IPS-18a (cell line): ENCODE results near the gene ACTN2.

Experiments
- H3K27ac ChIP-seq: one replicate; pipeline ENCODE4 v1.5.1; 2013; ENCODE audit warnings: low read length
- H3K27me3 ChIP-seq: one replicate; pipeline ENCODE4 v1.6.1; 2013; ENCODE audit warnings: mild to moderate bottlenecking, low read length; ENCODE audit not compliant: control insufficient read depth, insufficient read depth
- H3K36me3 ChIP-seq: one replicate; pipeline ENCODE4 v1.6.1; 2013; ENCODE audit warnings: low read depth, low read length; ENCODE audit not compliant: control insufficient read depth
- H3K4me1 ChIP-seq: one replicate; pipeline ENCODE4 v1.6.1; 2013; ENCODE audit warnings: low read depth, low read length; ENCODE audit not compliant: control insufficient read depth
- H3K4me3 ChIP-seq: one replicate; pipeline ENCODE4 v1.5.1; 2013; ENCODE audit warnings: low read length
- H3K9ac ChIP-seq: one replicate; pipeline ENCODE4 v1.6.1; 2013; ENCODE audit warnings: mild to moderate bottlenecking, low read length, moderate library complexity
- H3K9me3 ChIP-seq: one replicate; pipeline ENCODE4 v1.6.1; 2013; ENCODE audit warnings: low read depth, low read length; ENCODE audit not compliant: control insufficient read depth

Gene ACTN2

DNA sequence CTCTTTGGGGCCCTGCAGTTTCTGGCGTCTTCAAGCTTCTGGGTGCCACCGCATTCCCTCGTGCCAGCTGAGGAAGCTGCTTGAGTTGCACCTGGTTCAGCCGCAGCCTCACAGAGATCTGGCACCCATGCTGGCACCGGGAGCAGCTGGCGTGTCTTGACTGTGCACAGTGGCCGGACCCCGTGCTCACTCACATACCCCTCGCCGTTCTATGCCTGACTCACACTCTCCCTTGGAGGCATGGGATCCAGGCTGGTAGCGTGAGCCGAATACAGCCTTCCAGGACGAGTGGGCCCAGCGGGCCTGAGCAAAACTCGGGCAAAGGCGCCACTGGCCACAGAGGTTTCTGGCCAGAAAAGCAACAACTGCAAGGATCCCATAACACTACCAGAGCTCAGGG is 100.2 kb downstream of the ACTN2 start:
- peaks cover 4% of the 10 kb centered on the region for H3K27me3 ChIP-seq

DNA sequence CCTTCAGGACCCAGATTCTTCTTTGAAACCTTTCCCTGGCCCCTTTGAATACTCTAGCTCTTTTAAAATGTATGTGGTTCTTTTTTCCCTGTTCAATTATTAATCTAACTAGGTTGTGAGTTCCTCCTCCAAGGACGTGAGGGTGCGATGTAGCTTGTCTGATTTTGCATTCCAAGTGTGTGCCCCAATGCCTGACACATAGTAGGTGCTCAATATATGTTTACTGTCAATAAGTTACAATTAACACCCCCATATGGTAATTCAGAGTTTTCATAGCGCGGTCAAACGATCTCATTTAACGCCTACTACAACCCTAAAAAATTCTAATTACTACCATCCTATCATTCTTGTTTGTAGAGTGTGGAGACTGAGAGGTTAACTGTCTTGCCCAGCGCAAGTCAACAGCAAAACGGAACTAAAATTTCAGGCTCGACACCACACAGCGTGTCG is 108.3 kb downstream of the ACTN2 start:
- H3K27ac ChIP-seq = no peak overlapping the region
- H3K36me3 ChIP-seq = no peaks in the 10 kb centered on the region
- H3K4me1 ChIP-seq = peaks cover 8% of the 10 kb centered on the region
- no peaks in the 10 kb centered on the region for H3K9me3 ChIP-seq
- H3K4me3 ChIP-seq = peak overlapping the region; percentile 95
- peak overlapping the region; percentile 72 for H3K9ac ChIP-seq
- peaks cover 21% of the 10 kb centered on the region for H3K27me3 ChIP-seq

More for the DNA sequence above, 100.2 kb downstream of the ACTN2 start:
- H3K9ac ChIP-seq = no peak overlapping the region
- H3K36me3 ChIP-seq = no peaks in the 10 kb centered on the region
- no peaks in the 10 kb centered on the region for H3K4me1 ChIP-seq
- no peak overlapping the region for H3K27ac ChIP-seq
- no peak overlapping the region for H3K4me3 ChIP-seq
- no peaks in the 10 kb centered on the region for H3K9me3 ChIP-seq

DNA sequence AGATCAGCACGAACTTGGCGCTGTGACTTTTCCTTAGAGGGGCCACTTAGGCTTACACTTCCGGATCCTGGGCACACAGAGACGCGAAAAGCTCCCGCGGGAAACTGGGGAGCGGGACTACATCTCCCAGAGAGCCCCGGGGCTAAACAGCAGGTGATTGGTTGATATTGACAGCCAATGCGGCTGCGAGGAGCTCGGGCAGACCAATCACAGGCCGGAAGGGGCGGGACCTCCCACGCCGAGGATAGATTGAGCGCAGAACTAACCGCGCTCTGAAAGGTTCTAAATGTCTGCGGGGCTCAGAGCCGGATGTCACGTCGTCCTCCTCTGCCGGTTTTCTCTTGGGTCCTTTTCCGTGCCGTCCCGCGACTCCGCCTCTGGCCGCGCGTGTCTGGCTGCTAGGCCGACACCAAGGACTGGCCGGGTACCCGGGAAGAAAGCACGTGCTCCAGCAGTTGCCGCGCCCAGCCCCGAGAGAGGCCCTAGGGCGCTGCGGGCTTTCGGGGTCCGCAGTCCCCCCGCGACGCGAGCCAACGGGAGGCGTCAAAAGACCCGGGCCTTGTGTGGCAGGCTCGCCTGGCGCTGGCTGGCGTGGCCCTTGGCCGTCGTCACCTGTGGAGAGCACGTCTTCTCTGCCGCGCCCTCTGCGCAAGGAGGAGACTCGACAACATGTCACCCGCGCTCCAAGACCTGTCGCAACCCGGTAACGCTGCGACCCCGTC is 108.9 kb downstream of the ACTN2 start, which contains the start of gene MTR:
TSS of gene MTR (plus strand) at position 258 of the 722 bp plus-strand sequence. CDS start at position 670, 412 bp downstream.
- H3K4me1 ChIP-seq = peaks cover 8% of the 10 kb centered on the region
- peak within 1 kb of the TSS; percentile 95 for H3K4me3 ChIP-seq
- peaks cover 21% of the 10 kb centered on the region for H3K27me3 ChIP-seq
- H3K9me3 ChIP-seq = no peaks in the 10 kb centered on the region
- no peak within 1 kb of the TSS for H3K27ac ChIP-seq
- peak within 1 kb of the TSS; percentile 72 for H3K9ac ChIP-seq
- no peaks in the 10 kb centered on the region for H3K36me3 ChIP-seq

DNA sequence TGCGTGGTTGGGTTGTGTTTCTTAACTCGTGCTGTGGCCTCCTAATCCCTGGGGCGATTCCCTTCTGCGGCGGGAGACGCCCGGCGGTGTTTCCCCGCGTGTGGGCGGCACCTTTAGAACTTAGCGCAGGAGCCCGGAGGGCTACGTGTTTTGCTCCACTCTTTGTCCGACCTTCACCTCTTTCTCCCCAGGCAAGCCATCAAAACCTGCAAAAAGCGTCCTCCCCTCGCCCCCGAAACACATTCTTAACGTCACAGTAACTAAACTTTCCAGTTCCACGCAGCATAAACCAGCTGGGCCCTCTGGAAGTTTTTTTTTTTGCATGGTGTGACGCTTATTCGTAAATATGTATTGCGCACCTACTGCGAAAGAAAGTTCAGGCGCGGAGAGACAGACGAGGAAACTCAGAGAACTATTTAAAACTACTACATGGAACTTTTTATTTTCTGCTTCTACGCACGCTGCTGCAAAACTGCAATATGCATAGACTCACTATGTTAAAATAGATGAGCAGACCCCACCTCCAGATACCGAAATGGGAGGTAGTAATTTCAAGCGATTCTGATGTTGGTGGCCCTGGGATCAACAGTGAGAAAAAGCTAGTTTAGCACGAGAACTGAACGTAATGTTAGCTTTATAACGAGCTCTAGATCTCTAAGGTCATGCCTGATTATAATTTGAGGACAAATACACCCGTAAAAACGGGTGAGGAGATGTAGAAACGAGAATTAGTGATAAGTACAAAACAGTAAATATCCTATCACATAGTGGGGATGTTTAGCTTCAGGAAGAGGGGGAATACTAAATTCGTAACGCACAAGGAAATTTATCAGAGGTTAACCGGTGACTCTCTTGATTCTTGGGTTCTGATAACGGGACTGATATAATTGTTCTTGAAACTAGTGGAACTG is 109.7 kb downstream of the ACTN2 start:
- H3K9ac ChIP-seq = peak overlapping the region; percentile 72
- H3K9me3 ChIP-seq = no peaks in the 10 kb centered on the region
- no peak overlapping the region for H3K27ac ChIP-seq
- H3K36me3 ChIP-seq = no peaks in the 10 kb centered on the region
- peaks cover 21% of the 10 kb centered on the region for H3K27me3 ChIP-seq
- H3K4me1 ChIP-seq = peaks cover 8% of the 10 kb centered on the region
- H3K4me3 ChIP-seq = peak overlapping the region; percentile 95

DNA sequence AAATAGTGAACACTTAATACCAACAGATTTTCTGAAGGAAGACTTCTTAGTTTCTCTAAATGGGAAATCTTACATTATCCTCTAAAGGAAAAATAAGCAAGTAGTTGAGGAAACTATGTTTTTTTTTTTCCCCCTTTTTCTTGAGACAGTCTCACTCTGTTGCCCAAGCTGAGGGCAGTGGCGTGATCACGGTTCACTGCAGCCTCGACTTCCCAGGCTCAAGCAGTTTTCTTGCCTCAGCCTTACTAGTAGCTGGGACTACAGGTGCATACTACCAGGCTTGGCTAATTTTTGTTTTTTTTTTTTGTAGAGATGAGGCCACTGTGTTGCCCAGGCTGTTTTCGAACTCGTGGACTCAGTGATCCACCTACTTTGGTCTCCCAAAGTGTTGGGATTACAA is 112.7 kb downstream of the ACTN2 start:
- H3K9ac ChIP-seq = no peak overlapping the region
- H3K4me3 ChIP-seq = no peak overlapping the region
- H3K36me3 ChIP-seq = peaks cover 6% of the 10 kb centered on the region
- peaks cover 8% of the 10 kb centered on the region for H3K4me1 ChIP-seq
- H3K9me3 ChIP-seq = no peaks in the 10 kb centered on the region
- no peak overlapping the region for H3K27ac ChIP-seq
- peaks cover 9% of the 10 kb centered on the region for H3K27me3 ChIP-seq

DNA sequence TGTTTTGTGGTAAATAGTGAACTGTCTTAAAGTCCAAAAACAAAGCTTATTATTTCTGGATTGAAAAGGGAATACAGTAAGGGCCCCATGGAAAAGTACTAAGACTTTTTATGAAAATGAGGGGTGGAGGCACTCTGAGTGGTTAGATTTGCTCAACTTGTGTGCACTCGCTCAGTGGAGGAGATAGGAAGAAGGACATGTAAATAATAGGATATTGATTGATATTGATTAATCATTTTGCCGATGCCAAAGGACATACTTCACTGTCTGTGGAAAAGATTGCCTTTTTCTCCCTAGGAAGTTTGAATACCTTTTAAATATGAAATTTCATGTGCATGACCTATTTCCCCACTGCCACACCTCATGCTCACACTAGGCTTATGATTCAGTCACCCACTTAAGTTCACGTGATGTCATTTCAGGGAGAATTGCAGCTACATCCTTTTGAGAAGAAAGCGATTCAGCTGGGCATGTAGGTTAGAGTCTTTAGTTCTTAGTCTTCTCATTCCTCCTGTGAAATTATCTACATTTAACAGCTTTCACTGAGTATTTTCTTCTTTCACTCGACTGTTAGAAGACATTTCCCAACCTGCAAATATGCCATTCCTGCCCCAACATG is 113.8 kb downstream of the ACTN2 start:
- peaks cover 5% of the 10 kb centered on the region for H3K4me1 ChIP-seq
- no peak overlapping the region for H3K4me3 ChIP-seq
- peaks cover 6% of the 10 kb centered on the region for H3K36me3 ChIP-seq
- no peak overlapping the region for H3K27ac ChIP-seq
- peaks cover 9% of the 10 kb centered on the region for H3K27me3 ChIP-seq
- no peak overlapping the region for H3K9ac ChIP-seq
- H3K9me3 ChIP-seq = no peaks in the 10 kb centered on the region

DNA sequence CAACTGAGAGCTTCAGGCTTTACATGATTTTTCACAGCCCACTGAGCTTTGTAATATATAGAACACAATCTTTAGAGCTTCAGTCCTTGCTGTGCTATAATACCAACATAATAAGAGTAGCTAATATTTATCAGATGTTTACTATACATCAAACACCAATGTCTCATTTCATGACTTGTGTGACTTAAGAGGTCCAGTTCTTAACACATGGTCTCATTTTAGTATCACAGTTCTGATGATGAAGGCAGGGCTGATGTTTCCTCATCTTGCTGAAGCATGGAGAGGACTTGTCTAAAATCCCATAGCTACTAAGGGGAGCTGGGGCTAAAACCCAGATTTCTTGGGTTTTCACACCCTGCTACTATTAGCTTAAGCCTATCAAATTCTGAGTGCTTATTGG is 114.3 kb downstream of the ACTN2 start:
- Histone ChIP-seq H3K9me3 (no peaks in the 10 kb centered on the region), H3K36me3 (peaks cover 6% of the 10 kb centered on the region), H3K27ac (no peak overlapping the region), H3K4me1 (peaks cover 5% of the 10 kb centered on the region), H3K27me3 (peaks cover 8% of the 10 kb centered on the region), H3K4me3 (no peak overlapping the region), H3K9ac (no peak overlapping the region)

DNA sequence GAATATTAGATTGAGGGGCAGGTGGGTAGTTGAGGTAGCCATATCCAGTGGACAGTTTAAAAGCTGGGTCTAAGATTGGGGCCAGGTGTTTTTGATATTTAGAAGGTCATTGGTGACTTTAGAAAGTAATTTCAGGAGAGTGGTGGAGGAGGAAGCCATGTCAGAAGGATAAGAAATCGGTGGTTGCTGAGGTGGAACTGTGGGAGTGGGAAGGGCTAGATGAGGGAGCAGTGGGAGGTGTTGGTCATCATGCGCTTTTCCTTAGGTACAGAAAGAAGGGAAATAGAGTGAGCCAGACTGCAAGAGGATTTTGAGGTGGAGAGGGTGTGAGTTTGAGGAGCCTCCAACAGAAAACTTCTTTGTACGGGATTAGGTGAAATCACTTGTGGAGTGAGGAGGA is 116.0 kb downstream of the ACTN2 start:
- Histone ChIP-seq H3K36me3 (peaks cover 6% of the 10 kb centered on the region), H3K27me3 (no peaks in the 10 kb centered on the region), H3K27ac (no peak overlapping the region), H3K9ac (no peak overlapping the region), H3K9me3 (no peaks in the 10 kb centered on the region), H3K4me3 (no peak overlapping the region), H3K4me1 (no peaks in the 10 kb centered on the region)

DNA sequence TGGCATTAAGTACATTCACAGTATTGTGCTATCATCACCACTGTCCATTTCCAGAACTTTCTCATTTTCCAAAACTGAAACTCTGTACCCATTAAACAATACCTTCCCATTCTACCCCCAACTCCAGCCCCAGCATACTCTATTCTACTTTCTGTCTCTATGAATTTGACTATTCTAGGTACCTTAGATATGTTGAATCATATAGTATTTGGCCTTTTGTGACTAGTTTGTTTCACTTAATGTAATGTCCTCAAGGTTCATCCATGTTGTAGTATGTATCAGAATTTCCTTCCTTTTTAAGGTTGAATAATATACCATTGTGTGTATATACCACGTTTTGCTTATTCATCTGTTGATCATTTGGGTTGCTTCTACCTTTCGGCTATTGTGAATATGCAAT is 120.3 kb downstream of the ACTN2 start:
- H3K9ac ChIP-seq = no peak overlapping the region
- no peaks in the 10 kb centered on the region for H3K9me3 ChIP-seq
- no peak overlapping the region for H3K27ac ChIP-seq
- no peaks in the 10 kb centered on the region for H3K4me1 ChIP-seq
- peaks cover 6% of the 10 kb centered on the region for H3K36me3 ChIP-seq
- no peak overlapping the region for H3K4me3 ChIP-seq
- no peaks in the 10 kb centered on the region for H3K27me3 ChIP-seq

DNA sequence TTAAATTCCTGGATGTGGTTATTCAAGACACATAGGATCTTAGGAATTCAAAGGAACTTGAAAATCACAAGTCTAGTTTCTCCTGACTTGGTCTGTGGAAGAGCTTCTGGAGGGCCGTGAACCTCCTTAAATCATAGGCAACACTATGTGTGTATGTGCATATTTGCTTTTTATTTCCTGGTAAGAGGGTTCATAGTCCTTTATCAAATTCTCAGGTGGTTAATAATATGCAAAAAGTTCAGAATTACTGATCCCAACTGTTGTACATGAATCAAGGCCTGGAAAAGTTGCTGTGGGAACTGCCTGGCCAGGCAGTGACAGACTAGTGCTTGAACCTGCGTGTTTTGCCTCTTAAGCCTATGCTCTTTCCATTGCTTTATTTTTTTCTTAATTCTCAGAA is 121.7 kb downstream of the ACTN2 start:
- Histone ChIP-seq H3K27ac (no peak overlapping the region), H3K9me3 (no peaks in the 10 kb centered on the region), H3K27me3 (no peaks in the 10 kb centered on the region), H3K9ac (no peak overlapping the region), H3K4me3 (no peak overlapping the region), H3K4me1 (no peaks in the 10 kb centered on the region), H3K36me3 (peaks cover 6% of the 10 kb centered on the region)

DNA sequence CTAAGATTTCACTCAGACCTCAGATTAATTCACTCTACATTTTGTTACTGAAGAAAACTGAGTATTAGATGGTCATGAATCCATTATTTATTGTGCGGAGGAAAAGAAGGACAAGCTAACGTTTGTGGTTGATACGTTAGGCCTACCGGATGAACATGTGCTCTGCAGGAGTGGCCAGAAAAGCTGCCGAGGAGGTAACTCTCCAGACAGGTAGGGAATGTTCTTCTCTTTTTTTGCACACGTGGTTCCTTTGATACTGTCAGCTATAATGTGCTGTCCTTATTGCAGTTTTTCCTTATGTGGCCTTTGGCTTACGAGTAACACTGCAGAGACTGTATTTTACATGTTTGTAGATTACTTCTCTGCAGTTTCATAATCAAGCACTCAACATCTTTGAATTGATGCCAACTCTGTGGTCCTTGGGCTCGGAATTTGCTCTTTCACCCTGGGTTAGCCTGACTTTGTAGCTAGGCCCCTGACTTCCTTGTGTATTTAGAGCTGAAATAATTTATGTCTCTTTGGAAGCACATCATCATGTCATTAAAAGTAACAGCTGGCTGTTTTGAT is 122.3 kb downstream of the ACTN2 start:
- Histone ChIP-seq H3K4me1 (no peaks in the 10 kb centered on the region), H3K9me3 (no peaks in the 10 kb centered on the region), H3K4me3 (no peak overlapping the region), H3K36me3 (peaks cover 3% of the 10 kb centered on the region), H3K27ac (no peak overlapping the region), H3K27me3 (no peaks in the 10 kb centered on the region), H3K9ac (no peak overlapping the region)
